ENCODE data around the gene ZNF275.

DNA sequence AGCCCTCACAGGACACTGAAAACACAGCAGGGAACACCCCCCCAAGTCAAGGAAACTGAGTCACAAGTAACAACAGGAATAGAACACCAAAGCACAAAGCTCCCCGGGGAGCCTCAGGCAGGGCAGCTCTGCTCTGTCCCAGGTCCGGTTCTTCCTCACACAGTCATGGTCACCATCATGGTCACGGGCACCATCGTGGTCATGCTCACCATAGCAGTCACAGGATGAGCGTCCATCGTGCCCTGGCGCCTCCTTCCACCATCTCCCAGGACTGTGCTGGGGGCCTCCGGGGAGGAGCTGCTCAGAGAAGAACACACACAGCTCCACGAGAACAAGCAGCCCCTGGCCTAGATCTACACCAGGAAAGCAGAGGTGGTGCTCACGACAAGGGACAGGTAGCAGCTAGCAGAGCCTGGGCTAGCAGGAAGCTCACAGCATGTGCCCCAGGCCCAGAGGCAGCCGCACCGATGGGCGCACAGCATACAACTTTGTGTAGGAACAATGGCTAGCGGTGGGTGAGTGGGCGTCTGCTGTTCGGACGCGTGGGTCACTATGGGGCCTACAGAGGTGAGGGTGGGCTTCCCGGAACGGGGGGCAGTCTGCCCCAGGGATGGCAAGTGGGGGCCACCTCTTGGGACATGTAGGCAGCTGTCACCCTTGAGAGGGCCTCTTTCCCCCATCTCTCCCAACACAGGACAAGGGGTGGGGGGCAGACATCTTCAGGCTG, 15.8 kb upstream of the ZNF275 start:
- TF ChIP-seq POLR2A (IDR thresholded peaks at IDR 0.05; ENCODE audit: low read length) (no peak), GATA1 (IDR thresholded peaks at IDR 0.05; ENCODE audit: low read depth, low read length) (no peak)

All from erythroblast (primary cell).